GM19397 (cell line): Measurements from ENCODE around the gene MYL5.
A peak's percentile ranks its signal among the peaks of the same experiment; 100 is the strongest.
"Not testable (repeated sequence)": the region's sequence is repeated elsewhere in the genome, so short reads cannot be mapped to it uniquely, and the experiment has no call there.

Experiments used
- ATAC-seq: cut with Tn5 transposase; IDR thresholded peaks from one replicate; pipeline ENCODE4 v1.9.1; 2021; ENCODE audit warnings: mild to moderate bottlenecking, moderate library complexity; ENCODE audit not compliant: unreplicated experiment

Gene MYL5, protein sequence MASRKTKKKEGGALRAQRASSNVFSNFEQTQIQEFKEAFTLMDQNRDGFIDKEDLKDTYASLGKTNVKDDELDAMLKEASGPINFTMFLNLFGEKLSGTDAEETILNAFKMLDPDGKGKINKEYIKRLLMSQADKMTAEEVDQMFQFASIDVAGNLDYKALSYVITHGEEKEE

DNA sequence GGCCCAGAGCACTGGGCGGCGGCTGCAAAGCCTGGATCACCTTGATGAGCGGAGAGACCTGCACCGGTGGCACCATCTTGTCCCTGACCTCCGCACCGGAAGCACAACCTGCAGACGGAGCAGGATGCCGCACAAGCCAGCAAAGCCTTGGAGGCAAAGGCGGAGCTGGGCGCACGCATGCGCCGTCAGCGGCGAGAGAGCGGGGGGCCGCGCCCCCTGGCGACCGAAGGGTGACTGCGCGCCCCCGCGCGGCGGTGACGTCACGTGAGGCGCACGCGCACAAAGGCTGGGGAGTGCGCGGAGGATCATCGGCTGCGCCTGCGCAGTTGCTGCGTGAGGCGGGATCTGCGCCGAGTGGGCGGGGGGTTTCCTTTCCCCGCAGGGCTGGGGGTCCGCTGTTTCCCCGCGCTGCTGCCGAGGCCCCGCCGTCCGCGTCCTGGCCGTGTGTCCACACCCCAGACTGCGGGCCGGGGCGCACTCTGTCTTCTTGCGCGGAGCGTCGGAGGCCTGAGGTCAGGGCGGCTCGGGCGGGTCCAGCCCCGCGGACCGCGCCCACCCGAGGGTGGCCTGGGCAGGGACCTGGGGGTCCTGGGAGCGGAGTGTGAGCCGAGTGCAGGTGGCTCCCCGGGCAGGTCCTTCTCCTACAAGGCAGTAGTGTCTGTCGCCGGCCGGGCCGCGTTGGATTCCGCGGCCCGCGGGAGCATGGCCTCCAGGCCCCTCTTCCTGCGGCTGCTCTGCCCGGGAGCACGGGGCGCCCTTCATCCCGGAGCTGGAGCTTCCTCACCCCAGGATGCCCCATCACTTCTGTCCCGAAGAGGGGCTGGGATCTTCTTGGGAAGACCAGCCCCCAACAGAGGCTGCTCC, at the start of gene MYL5, which contains the start of gene ATP5ME:
Gene MYL5, plus strand, starts transcription at position 371 of the 864 bp plus-strand sequence. CDS start 3,485 bp downstream, outside the sequence.
Gene ATP5ME, minus strand, starts transcription at position 105 of the 864 bp plus-strand sequence. Its CDS starts 29 bp downstream, at position 76.
- ATAC-seq = peak; percentile 87

DNA sequence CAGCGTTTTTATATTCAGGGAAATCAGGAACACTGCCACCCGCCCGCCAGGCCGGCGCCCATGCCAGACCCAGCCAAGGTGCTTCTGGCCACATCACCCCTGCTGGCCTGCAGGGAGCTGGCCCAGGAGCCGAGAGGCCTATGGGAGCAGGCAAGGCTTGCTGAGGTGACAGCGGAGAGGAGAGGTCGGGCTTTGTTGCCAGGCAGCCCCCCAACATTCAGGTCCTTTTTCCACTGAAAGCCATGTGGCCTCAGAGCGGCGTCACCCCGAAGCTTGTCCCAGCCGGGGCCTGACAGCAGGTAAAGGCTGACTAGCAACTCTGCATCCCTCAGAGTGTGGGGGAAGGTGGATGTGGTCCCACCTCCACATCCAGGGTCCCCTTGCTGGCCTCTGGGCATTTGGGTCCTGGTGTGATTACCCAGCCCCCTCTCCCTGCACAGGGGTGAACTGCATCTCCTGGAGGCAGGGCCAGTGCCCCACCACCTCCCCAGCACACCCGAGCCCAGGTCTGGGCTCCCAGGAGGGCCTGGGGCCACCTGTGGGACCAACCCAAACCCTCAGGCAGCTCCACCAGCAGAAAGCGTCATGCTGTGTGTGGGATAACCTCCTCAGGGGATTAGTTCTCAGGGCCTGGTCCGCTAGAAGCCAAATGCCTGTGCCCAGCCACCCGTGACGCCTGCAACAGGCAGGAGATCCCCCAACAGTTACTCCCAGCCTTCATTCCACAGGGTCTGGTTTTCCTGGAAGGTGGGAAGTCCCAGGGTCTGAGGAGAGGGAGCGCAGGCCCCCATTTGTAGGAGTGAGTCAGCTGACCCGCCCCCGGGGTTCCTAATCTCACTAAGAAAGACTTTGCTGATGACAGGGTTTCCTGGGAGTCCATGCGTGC, 49.4 kb upstream of the MYL5 start, which contains the start of gene PDE6B:
Gene PDE6B, plus strand, starts transcription at position 869 of the 886 bp plus-strand sequence. CDS start 54 bp downstream, outside the sequence.
- no peak for ATAC-seq

DNA sequence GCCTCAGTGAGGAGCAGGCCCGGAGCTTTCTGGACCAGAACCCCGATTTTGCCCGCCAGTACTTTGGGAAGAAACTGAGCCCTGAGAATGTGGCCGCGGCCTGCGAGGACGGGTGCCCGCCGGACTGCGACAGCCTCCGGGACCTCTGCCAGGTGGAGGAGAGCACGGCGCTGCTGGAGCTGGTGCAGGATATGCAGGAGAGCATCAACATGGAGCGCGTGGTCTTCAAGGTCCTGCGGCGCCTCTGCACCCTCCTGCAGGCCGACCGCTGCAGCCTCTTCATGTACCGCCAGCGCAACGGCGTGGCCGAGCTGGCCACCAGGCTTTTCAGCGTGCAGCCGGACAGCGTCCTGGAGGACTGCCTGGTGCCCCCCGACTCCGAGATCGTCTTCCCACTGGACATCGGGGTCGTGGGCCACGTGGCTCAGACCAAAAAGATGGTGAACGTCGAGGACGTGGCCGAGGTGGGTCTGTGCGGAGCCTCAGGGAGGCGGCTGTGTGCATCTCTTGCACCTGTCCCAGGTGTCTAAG, 48.6 kb upstream of the MYL5 start:
- ATAC-seq = no peak

DNA sequence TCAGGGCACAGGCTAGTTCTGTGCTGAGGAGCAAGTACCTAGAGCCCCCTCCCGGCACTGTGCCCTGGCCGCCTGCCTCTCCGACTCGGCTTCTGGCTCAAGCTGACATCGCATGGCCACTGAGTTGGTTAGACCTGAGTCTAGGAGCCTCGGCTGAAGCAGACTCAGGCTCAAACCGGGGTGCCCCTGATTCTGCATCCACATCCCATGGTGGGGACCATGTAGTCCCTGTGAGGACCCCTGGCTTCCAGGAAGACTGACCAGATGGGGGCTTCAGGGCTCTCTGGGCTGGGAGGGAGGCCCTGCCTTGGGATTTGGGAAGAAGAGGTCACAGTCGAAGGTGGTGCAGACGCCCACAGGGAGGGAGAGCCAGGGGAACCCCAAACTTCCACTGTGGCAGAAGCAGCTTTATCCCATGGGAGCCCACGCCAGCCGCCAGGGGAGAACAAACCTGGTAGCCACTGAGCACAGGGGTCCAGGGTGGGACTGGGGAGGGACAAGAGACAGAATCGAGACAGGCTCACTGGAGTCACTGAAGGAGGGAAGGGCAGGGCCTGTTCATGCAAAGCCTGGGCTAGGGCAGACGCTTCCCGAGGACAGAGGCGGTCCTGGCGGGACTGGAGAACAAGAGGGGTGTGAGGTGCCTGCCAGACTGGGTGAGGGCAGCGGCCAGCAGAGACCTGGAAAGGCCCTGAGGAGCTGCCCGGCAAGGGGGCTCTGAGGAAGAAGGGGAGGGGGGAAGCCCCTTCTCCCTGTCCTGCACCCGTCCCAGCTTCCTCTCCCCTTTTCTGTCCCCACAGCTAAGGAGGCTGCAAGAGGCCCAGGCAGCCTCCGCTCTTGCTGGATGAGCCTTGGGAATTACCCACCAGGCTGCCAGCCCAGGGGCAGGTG, 47.9 kb upstream of the MYL5 start:
- no peak for ATAC-seq

DNA sequence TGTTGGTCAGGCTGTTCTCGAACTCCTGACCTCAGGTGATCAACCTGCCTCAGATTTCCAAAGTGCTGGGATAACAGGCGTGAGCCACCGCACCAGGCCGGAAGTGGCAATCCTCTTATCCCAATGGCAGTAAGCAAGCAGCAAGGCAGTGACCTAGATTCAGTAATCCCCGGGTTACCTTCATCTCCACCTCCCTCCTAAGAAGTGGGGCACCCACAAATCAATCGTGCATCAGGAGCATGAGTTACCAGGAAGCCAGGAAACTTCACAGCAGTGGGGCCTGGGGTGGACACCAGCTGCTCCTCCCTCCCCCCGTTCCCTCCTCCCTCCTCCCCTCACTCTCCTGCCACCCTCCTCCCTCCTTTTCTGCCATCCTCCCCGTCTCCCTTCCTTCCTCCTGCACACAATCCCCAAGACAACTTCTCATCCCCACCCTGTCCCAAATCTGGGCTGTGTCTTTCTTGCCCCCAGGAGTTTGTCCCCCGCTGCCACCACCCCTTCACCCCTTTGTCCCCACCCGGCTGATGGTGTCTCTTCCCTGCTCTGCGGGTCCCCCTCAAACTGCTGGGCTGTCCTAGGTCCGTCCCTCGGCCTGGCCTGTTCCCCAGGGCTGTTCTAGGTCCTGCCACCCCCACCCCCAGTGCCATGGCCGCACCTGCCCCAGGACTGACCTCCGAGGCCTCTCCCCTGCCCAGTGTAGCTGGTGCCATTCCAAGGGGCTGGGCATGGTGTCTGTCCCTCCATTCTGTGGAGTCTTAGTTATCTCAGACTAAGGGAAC, 46.8 kb upstream of the MYL5 start:
- ATAC-seq = no peak

DNA sequence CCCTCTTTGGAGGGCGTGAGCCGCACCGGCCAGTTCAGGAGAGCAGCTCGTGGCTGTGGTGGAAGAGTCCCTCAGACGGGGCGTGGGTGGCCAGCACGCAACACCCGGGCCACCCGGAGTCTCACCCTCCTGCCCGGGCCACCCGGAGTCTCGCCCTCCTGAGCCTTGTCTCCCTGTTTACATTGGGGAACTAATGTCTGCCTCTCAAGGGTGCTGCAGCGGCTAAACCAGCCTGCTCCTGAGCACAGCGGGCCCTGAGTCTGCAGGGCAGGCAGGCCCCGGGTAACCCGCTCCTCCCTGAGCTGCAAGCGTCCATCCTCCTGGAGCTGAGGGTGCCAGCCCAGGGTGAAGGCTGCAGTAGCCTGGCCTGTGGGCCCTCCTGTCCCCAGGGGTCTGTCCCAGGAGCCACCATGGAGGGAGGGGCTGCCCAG, 46.0 kb upstream of the MYL5 start:
- no peak for ATAC-seq

DNA sequence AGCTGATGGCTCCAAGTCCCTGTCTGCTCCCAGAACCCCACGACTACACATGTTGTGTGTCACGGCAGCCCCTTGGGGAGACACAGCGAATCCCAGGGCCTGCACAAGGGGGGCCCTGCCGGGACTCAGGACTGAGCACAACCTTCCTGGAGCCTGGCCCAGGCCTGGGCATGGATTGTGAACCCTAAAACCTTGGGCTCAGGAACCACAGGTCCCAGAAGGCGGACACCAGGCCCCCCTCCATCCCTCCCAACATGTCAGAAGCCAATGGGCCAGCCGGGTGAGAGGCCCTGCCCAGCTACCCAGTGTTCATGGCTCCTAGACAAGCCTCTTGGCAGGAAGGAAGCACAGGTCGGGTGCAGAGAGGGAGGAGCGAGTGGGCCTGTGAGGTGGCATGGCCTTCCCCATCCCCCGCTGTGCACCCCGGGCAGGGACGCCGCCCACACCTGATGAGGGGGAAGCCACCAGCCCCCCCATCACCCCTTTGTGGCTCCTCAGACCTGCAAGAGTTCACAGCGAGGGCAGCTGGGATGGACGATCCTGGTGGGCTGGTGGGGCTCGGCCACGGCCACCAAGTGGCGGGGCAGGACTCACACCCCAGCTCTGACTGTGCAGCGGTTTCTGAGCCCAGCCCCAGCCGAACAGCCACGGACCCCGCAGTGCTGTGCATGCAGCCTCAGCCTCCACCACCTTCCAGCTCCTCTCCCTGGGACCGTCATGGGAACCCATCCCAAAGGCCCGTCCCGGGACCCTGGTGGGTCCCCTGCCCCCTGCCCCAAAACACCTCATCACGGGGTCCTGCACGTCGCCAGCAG, 45.3 kb upstream of the MYL5 start:
- ATAC-seq = no peak

DNA sequence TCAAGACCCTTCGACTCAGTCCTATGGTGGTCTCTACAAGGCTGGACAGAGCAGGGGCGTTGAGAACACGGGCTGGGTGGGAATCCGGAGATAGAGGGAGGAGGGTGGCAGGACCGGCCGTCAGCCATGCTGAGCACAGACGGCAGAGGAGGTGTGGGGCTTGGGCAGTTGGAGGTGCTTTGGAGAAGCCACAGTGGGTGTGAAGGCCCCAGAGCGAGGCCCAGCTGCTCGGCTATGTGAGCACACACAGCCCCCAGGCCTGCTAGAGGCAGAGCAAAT, 44.8 kb upstream of the MYL5 start:
- ATAC-seq = no peak

DNA sequence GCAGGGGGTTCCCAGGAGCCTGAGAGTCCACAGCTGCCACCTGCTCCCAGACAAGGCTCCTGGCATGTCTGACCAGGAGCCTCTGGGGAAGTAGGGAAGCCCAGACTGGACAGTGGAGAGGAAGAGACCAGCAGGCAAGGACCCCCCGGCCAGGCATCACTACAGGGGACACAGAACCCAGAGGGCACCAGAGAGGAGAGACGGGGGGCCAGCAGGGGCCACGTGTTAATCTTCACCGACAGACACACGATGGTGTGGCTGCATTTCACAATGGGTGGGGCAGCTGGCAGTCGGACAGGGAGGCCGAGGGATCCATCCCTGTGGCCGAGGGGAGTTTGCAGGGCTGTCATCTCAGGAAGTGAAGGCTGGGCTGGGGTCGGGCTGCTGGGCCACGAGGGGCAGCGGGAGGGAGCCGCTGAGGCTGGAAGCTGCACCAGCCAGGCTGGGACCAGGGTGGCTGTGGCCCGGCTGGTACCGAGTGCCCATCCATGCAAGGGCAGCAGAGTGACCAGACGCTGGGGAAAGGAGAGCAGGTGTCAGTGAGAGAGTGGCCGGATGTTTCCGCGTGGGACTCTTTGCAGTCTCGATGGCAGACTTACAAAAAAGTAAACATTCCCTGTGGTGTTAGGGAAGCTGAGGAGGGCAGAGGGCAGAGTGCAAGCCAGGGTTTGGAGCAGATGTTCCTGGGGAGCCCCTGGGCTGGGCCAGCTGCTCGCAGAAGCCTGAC, 44.3 kb upstream of the MYL5 start:
- ATAC-seq = no peak

DNA sequence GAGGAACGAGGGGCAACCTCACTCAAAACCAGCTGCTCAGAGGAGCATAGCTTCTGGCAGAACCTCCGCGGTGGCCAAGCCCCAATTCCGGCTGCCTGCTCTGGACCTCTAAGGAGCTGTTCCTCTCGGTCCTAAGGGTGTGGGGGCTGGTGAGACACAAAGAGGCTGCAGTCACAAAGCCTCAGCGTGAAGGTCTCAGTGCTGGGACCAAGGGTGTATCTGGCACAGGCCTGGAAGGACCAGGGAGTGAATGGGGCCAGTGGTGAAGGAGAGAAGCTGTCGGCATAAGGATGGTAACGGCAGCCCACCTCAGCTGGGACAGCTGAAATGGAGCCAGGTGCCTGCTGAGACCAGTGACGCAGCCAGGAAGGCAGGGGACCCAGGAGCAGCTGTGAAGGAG, 43.7 kb upstream of the MYL5 start:
- no peak for ATAC-seq

DNA sequence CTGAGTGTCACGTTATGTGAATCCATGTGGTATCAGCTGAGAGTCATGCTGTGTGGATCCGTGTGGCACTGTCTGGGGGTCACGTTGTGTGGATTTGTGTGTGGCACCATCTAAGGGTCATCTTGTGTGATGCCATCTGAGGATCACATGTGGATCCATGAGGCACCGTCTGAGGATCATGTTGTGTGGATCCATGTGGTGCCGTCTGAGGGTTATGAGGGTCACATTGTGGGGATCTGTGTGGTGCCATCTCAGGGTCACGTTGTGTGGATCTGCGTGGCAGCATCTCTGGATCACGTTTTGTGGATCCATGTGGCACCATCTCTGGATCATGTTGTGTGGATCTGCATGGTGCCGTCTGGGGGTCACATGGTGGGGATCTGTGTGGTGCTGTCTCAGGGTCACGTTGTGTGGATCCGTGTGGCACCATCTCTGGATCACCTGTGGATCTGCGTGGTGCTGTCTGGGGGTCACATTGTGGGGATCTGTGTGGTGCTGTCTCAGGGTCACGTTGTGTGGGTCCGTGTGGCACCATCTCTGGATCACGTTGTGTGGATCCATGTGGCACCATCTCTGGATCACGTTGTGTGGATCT, 42.0 kb upstream of the MYL5 start:
- no peak for ATAC-seq

DNA sequence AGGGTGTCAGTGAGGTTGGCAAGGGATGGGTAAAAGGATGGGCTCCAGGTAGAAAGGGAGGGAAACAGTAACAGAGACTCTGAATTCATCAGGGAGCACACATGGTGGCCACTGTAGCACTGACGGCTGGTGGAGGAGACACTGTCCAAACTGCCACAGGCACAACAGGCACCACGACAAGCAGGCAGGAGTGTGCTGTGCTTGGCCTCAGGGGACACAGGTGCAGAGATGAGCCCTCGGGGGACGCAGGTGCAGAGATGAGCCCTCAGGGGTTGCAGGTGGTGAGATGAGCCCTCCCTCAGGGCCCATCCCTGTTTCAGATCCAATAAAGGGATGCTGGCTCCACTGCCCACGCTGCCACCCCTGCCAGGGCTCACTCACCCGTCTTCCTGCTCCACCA, 41.4 kb upstream of the MYL5 start:
- ATAC-seq = no peak

DNA sequence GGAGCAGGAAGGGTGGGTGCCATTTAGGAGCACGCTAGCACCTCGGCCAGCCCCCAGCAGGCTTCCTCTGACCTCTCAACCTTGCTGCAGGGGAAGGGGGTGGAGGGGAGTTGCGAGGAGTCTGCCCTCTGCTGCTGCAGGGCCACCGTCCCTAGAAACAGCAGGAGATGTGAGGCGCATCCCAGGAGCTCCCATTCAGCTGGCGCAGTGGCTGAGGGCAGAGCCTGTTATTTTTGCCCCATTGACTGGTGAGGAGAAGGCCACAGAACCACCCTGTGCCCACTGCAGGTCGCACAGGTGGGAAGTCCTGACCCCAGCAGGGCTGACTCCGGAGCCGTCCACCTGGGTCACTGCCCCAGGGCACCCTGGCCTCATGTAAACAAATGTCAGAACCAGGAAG, 40.9 kb upstream of the MYL5 start:
- no peak for ATAC-seq

DNA sequence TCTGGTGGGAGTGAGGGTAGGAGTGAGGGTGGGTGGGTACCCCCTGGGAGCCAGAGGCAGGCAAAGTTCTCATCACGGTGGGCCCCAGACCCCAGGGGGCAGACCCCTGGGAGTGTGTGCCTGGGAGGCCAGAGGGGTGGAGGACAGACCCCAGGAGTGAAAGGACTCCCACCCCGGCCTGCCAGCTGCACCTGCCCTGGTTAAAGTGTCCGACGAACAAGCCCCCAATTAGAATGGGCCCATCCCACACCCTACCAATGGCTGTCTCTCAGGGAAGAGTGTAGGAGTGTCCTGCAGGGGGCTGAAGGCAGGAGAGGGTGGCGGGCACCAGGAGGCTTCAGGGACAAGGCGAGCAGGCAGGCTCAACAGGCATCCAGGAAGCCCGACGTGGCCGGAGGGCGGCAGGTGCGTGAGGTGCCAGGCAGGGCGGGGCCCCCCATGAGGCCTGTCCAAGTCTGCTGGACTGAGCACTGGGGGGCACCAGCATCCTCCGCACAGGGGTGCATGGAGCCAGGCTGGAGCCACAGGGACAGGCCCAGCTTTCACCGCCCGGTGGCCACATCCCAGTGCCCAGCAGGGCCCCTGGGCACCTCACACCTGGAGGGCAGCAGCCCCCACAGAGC, 40.3 kb upstream of the MYL5 start:
- no peak for ATAC-seq

DNA sequence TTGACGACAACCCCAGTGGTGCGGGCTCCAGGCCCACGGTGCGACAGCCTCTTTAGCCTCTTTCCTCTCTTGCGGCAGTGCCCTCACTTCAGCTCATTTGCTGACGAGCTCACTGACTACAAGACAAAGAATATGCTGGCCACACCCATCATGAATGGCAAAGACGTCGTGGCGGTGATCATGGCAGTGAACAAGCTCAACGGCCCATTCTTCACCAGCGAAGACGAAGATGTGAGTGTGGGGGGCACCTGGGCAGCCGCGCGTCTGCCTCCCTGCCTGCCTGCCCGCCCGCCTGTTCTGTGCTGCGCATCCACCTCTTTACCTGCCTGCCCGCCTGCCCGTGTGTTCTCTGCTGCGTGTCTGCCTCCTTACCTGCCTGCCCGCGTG, 39.8 kb upstream of the MYL5 start:
- ATAC-seq = no peak

DNA sequence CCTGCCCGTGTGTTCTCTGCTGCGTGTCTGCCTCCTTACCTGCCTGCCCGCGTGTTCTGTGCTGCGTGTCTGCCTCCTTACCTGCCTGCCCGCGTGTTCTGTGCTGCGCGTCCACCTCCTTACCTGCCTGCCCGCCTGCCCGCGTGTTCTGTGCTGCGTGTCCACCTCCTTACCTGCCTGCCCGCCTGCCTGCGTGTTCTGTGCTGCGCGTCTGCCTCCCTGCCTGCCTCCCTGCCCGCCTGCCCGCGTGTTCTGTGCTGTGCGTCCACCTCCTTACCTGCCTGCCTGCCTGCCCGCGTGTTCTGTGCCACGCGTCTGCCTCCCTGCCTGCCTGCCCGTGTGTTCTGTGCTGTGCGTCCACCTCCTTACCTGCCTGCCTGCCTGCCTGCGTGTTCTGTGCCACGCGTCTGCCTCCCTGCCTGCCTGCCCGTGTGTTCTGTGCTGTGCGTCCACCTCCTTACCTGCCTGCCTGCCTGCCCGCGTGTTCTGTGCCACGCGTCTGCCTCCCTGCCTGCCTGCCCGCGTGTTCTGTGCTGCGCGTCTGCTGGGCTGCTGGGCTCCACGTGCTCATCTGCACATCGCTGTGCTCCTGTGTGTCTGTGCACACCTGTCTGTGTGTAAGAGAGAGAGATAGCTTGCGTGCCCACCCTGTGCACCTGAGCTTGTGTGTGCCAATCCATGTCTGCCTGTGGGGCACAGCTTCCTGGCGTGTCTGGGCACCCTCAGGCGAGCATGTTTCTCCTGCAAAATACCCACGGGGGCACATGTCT, 39.1 kb upstream of the MYL5 start:
- ATAC-seq = not testable (repeated sequence)
